ENCODE measurements around the gene TSPAN6.

DNA sequence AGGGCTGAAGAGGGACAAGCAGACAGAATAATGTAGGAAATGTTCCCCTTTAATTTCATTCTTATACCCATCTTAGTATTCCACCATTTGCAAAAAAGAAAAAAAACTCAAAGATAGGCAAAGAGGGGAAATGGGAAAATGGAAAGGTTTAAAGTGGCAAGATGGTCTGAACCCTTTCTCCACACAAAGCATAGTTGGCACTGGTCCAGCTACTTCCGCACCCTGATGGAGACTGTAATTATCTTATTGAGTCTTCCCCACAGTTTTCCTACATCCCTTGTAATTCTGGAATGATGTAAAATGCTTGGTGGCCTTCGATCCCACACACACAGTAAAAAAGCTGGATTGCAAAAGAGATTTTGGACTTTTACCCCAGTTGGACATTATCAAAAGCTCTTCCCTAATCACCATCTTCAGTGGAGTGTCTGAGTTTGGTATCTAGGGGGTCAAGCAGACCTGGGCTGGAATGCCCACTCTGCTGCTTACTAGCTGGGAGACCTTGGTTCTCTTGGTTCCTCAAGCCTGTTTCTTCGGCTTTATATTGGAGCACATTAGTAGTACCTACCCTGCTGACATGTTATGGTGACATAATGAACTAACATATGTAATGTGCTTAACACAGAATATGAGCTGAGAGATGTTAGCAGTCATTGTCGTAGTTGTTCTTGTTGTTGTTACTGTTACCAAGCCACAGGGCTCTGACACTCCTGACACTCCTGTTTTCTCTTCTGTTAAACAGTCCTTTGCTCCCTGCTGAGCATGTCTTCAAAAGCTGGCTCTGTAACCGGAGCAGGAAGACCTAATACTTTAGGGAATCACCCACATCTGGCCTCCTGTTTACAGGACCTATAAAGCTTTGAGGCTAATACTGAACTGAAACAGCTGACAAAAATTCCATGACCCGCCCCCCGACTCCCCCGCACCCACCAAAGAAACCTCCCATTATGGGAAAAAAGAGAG, 12.1 kb upstream of the TSPAN6 start:
- TF ChIP-seq POLR2AphosphoS5 (IDR thresholded peaks at IDR 0.05), result no peak
- TF ChIP-seq, protein P1, sequence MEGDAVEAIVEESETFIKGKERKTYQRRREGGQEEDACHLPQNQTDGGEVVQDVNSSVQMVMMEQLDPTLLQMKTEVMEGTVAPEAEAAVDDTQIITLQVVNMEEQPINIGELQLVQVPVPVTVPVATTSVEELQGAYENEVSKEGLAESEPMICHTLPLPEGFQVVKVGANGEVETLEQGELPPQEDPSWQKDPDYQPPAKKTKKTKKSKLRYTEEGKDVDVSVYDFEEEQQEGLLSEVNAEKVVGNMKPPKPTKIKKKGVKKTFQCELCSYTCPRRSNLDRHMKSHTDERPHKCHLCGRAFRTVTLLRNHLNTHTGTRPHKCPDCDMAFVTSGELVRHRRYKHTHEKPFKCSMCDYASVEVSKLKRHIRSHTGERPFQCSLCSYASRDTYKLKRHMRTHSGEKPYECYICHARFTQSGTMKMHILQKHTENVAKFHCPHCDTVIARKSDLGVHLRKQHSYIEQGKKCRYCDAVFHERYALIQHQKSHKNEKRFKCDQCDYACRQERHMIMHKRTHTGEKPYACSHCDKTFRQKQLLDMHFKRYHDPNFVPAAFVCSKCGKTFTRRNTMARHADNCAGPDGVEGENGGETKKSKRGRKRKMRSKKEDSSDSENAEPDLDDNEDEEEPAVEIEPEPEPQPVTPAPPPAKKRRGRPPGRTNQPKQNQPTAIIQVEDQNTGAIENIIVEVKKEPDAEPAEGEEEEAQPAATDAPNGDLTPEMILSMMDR (IDR thresholded peaks at IDR 0.05), result no peak
